MM.1S (cell line): Measurements from ENCODE around the gene TMPRSS15.

Source experiments
- DNase-seq: peaks from one replicate; pipeline ENCODE4 v3.0.0-alpha.2; 2015
- H2AFZ ChIP-seq: fragments of 300-600 bp; sonication (generic); 2 replicates; pipeline ENCODE4 v1.6.0; 2016; ENCODE audit warnings: antibody characterized with exemption, low read length
- H3F3A ChIP-seq: fragments of 300-600 bp; sonication (generic); 2 replicates; pipeline ENCODE4 v1.6.1; 2016; ENCODE audit warnings: mild to moderate bottlenecking, antibody characterized with exemption, low read length, moderate library complexity, mixed read lengths; ENCODE audit not compliant: insufficient read depth
- H3K27ac ChIP-seq: fragments of 300-600 bp; sonication (generic); 2 replicates; pipeline ENCODE4 v1.5.1; 2016; ENCODE audit warnings: mild to moderate bottlenecking, low read length
- H3K27me3 ChIP-seq: fragments of 300-600 bp; sonication (generic); replicated peaks from 2 replicates; pipeline ENCODE4 v1.6.0; 2016; ENCODE audit warnings: low read length; ENCODE audit not compliant: insufficient read depth
- H3K36me3 ChIP-seq: fragments of 300-600 bp; sonication (generic); replicated peaks from 2 replicates; pipeline ENCODE4 v1.6.1; 2016; ENCODE audit warnings: mild to moderate bottlenecking, low read length, mixed read lengths; ENCODE audit not compliant: insufficient read depth
- H3K4me1 ChIP-seq: fragments of 300-600 bp; sonication (generic); 2 replicates; pipeline ENCODE4 v1.6.1; 2016; ENCODE audit warnings: low read length, mixed read lengths
- H3K4me2 ChIP-seq: fragments of 300-600 bp; sonication (generic); 2 replicates; pipeline ENCODE4 v1.6.0; 2016; ENCODE audit warnings: low read depth, low read length
- H3K4me3 ChIP-seq: fragments of 300-600 bp; sonication (generic); 2 replicates; pipeline ENCODE4 v1.5.1; 2016; ENCODE audit warnings: low read length, mixed read lengths
- H3K79me2 ChIP-seq: fragments of 300-600 bp; sonication (generic); 2 replicates; pipeline ENCODE4 v1.6.1; 2016; ENCODE audit warnings: mixed run types, low read length, mixed read lengths
- H3K9ac ChIP-seq: fragments of 300-600 bp; sonication (generic); 2 replicates; pipeline ENCODE4 v1.6.1; 2016; ENCODE audit warnings: low read length, mixed read lengths
- H3K9me2 ChIP-seq: fragments of 300-600 bp; sonication (generic); replicated peaks from 2 replicates; pipeline ENCODE4 v1.6.1; 2016; ENCODE audit warnings: mild to moderate bottlenecking, low read length, mixed read lengths; ENCODE audit not compliant: insufficient read depth
- H3K9me3 ChIP-seq: fragments of 300-600 bp; sonication (generic); replicated peaks from 2 replicates; pipeline ENCODE4 v1.6.1; 2016; ENCODE audit warnings: mild to moderate bottlenecking, low read length, mixed read lengths; ENCODE audit not compliant: insufficient read depth
- H4K20me1 ChIP-seq: fragments of 300-600 bp; sonication (generic); 2 replicates; pipeline ENCODE4 v1.6.1; 2016; ENCODE audit warnings: mild to moderate bottlenecking, low read length, moderate library complexity, mixed read lengths; ENCODE audit not compliant: insufficient read depth
- EZH2 ChIP-seq: fragments of 300-600 bp; sonication (generic); optimal IDR thresholded peaks from 2 replicates; pipeline ENCODE3; 2017; ENCODE audit warnings: low read depth, mild to moderate bottlenecking, antibody characterized with exemption, low read length, mixed read lengths
- EZH2phosphoT487 ChIP-seq: fragments of 300-600 bp; sonication (generic); IDR thresholded peaks from 2 replicates; pipeline ENCODE4 v1.6.1; 2018; ENCODE audit warnings: antibody characterized with exemption, low read length
- TF ChIP-seq, protein P1 (sequence below): fragments of 300-600 bp; sonication (generic); IDR thresholded peaks from 2 replicates; pipeline ENCODE4 v1.5.1; 2016; ENCODE audit warnings: antibody characterized with exemption, low read length, mixed read lengths

TMPRSS15 gene

DNA sequence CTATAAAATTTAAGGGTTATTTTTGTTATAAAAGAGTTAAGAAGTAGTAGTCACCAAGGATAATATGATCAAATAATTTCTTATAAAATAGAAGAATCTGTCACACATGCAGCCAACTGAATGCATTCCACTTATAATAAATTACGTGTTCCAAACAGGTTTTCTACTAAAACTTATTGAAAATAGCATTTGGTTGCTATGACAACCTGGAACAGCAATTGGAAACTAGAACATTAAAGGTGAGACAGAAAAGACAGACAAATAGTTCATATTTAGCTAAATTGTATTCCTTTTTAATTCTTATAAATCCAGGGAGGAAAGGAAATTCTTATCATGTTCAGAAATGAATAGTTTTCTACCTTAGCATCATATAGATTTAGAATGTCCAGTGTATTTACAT lies 168.0 kb downstream of the TMPRSS15 start:
- Histone ChIP-seq H3K4me1 (no peaks in the 10 kb centered on the region), H3K36me3 (no peaks in the 10 kb centered on the region), H3K9me3 (no peaks in the 10 kb centered on the region), H4K20me1 (no peaks in the 10 kb centered on the region), H3F3A (no peaks in the 10 kb centered on the region), H2AFZ (no peak overlapping the region), H3K27me3 (no peaks in the 10 kb centered on the region), H3K9me2 (no peaks in the 10 kb centered on the region), H3K9ac (no peak overlapping the region), H3K79me2 (no peaks in the 10 kb centered on the region), H3K27ac (no peak overlapping the region), H3K4me2 (no peak overlapping the region), H3K4me3 (no peak overlapping the region)
- TF ChIP-seq, protein P1, sequence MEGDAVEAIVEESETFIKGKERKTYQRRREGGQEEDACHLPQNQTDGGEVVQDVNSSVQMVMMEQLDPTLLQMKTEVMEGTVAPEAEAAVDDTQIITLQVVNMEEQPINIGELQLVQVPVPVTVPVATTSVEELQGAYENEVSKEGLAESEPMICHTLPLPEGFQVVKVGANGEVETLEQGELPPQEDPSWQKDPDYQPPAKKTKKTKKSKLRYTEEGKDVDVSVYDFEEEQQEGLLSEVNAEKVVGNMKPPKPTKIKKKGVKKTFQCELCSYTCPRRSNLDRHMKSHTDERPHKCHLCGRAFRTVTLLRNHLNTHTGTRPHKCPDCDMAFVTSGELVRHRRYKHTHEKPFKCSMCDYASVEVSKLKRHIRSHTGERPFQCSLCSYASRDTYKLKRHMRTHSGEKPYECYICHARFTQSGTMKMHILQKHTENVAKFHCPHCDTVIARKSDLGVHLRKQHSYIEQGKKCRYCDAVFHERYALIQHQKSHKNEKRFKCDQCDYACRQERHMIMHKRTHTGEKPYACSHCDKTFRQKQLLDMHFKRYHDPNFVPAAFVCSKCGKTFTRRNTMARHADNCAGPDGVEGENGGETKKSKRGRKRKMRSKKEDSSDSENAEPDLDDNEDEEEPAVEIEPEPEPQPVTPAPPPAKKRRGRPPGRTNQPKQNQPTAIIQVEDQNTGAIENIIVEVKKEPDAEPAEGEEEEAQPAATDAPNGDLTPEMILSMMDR = no peak
- TF ChIP-seq EZH2 = no peak
- no peak for TF ChIP-seq EZH2phosphoT487
- DNase-seq = no peak

DNA sequence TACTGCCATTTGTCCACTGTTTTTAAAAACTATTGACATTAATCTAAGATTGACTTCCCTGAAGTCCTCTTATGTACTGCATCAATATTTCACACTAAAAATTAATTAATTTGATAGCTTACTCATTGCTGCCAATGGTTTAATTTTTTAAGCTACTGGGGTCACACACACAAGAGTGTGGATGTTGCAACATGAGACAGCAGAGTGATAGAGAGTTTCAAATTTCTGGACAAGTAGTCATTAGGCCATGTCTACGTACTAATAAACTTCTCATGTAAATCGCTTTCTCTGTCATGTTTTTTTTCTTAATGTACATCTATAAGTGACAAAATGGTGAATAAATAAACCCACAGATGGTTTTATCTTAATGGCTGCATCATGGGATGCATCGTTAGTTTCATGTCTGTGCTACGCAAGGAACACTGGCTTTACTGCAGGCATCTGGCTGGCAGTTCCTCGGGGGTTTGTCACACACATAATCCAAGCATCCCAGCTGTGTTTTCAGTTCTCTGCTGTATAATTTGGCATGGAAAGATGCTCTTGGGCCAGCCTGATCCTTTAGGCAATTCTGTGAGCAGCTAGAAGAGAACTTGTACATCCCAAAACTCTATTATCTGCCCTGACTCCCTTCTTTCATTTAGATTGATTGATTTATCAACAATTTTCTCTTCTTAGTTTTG lies 175.4 kb downstream of the TMPRSS15 start:
- DNase-seq = no peak

DNA sequence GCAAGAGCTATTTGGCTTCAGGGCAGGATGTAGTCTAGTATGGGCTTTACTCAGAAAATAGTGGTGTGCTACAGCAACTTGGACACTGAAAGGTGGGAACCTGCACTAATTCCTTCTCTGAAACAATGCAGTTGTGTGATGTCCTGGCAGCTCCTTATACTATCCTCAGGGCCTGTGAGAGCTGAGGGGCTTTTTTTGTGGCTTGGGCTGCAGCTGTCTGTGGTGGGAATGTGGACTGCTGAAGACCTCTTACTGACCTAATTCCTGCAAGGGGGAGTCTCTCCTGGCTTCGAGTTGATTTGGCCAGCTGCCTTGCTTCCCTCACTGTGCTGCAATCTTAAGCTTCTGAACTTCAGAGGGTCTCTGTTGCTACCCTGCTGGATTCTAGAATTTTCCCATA lies 181.2 kb downstream of the TMPRSS15 start:
- no peak overlapping the region for H3K4me2 ChIP-seq
- no peaks in the 10 kb centered on the region for H3K4me1 ChIP-seq
- no peak overlapping the region for H2AFZ ChIP-seq
- no peaks in the 10 kb centered on the region for H3K27me3 ChIP-seq
- H3K36me3 ChIP-seq = no peaks in the 10 kb centered on the region
- H3K4me3 ChIP-seq = no peak overlapping the region
- TF ChIP-seq, protein P1 = no peak
- TF ChIP-seq EZH2phosphoT487 = no peak
- no peak for TF ChIP-seq EZH2
- H3K9me3 ChIP-seq = 0 out of 2 replicates have a peak, but pooled peaks cover 5% of the 10 kb centered on the region
- H4K20me1 ChIP-seq = no peaks in the 10 kb centered on the region
- H3K79me2 ChIP-seq = no peaks in the 10 kb centered on the region
- no peak overlapping the region for H3K27ac ChIP-seq
- H3K9me2 ChIP-seq = no peaks in the 10 kb centered on the region
- no peak overlapping the region for H3K9ac ChIP-seq
- DNase-seq = no peak
- no peaks in the 10 kb centered on the region for H3F3A ChIP-seq

More for the DNA sequence above, 175.4 kb downstream of the TMPRSS15 start:
- H3K27me3 ChIP-seq = no peaks in the 10 kb centered on the region
- H3K4me1 ChIP-seq = no peaks in the 10 kb centered on the region
- TF ChIP-seq, protein P1 = no peak
- TF ChIP-seq EZH2phosphoT487 (no peak), EZH2 (no peak)
- H2AFZ ChIP-seq = no peak overlapping the region
- H3K36me3 ChIP-seq = no peaks in the 10 kb centered on the region
- no peaks in the 10 kb centered on the region for H4K20me1 ChIP-seq
- H3K27ac ChIP-seq = no peak overlapping the region
- no peaks in the 10 kb centered on the region for H3K79me2 ChIP-seq
- no peaks in the 10 kb centered on the region for H3K9me3 ChIP-seq
- no peaks in the 10 kb centered on the region for H3K9me2 ChIP-seq
- no peaks in the 10 kb centered on the region for H3F3A ChIP-seq
- no peak overlapping the region for H3K9ac ChIP-seq
- H3K4me3 ChIP-seq = no peak overlapping the region
- H3K4me2 ChIP-seq = no peak overlapping the region
